Spleen (tissue), 11 donors: ENCODE data around the gene RTN4R. TPM values are rescaled to one million over a fixed set of nuclear protein-coding genes. Genes with fewer than 3 reads are reported as not detected.
A peak's percentile ranks its signal among the peaks of the same experiment; 100 is the strongest.
"Not testable (repeated sequence)": the region's sequence is repeated elsewhere in the genome, so short reads cannot be mapped to it uniquely, and the experiment has no call there.

ENCODE experiments used
- DNase-seq: peaks from one replicate; pipeline ENCODE4 v3.0.0-alpha.2; 2020
- H3K27ac ChIP-seq, 8 donors: fragments of 200-600 bp; sonication (generic) in 7 of 8; 1 replicate in 4 of 8; 2 replicates in 4 of 8; pipeline versions ENCODE4 v1.5.0 to v1.8.0; 2016 to 2021; ENCODE audit warnings: inconsistent platforms in 4 of 8, mild to moderate bottlenecking in 4 of 8, moderate library complexity in 1 of 8
- H3K27me3 ChIP-seq, 7 donors: fragments of 200-600 bp; sonication (generic) in 6 of 7; replicated peaks in 1 of 7; 1 replicate in 4 of 7; 2 replicates in 3 of 7; pipeline versions ENCODE4 v1.5.0 to v1.8.0; 2016 to 2021; ENCODE audit warnings: inconsistent platforms in 3 of 7, mild to moderate bottlenecking in 1 of 7
- H3K36me3 ChIP-seq, 6 donors: fragments of 200-600 bp; sonication (generic) in 5 of 6; 1 replicate in 4 of 6; 2 replicates in 2 of 6; pipeline versions ENCODE4 v1.5.0 to v1.8.0; 2016 to 2021; ENCODE audit warnings: inconsistent platforms in 2 of 6
- H3K4me1 ChIP-seq, 6 donors: fragments of 200-600 bp; sonication (generic) in 5 of 6; 1 replicate in 3 of 6; 2 replicates in 3 of 6; pipeline versions ENCODE4 v1.5.0 to v1.8.0; 2016 to 2021; ENCODE audit warnings: inconsistent platforms in 3 of 6
- H3K4me3 ChIP-seq, 8 donors: fragments of 200-600 bp; sonication (generic) in 7 of 8; 1 replicate in 4 of 8; 2 replicates in 4 of 8; pipeline versions ENCODE4 v1.5.0 to v1.8.0; 2016 to 2021; ENCODE audit warnings: inconsistent platforms in 4 of 8, mild to moderate bottlenecking in 4 of 8, moderate library complexity in 2 of 8
- H3K9me3 ChIP-seq, 8 donors: fragments of 200-600 bp; sonication (generic) in 7 of 8; 1 replicate in 4 of 8; 2 replicates in 4 of 8; pipeline versions ENCODE4 v1.5.0 to v1.8.0; 2016 to 2021; ENCODE audit warnings: inconsistent platforms in 4 of 8
- CTCF ChIP-seq, 11 experiments: fragments of 200-600 bp in 7 of 11; fragments of 450-650 bp in 4 of 11; sonication (generic) in 4 of 11; IDR thresholded peaks in 8 of 11; conservative IDR thresholded peaks in 3 of 11; 1 replicate in 7 of 11; 2 replicates in 4 of 11; pipeline versions ENCODE4 v1.4.0 to v1.8.0; 2016 to 2021; ENCODE audit warnings: antibody characterized with exemption in 11 of 11, inconsistent platforms in 4 of 11, mild to moderate bottlenecking in 1 of 11
- POLR2A ChIP-seq, 3 donors: fragments of 450-650 bp; IDR thresholded peaks; one replicate each; pipeline ENCODE4 v1.5.1; 2017; ENCODE audit warnings: antibody characterized with exemption in 3 of 3, mild to moderate bottlenecking in 1 of 3
- POLR2AphosphoS5 ChIP-seq, 3 donors: sonication (generic); formaldehyde crosslinking; IDR thresholded peaks; one replicate each; pipeline ENCODE4 v1.5.1; 2017; ENCODE audit warnings: antibody characterized with exemption in 3 of 3
- WGBS, 5 donors: extraction: QIAGEN DNeasy Blood & Tissue Kit in 3 of 5; methylation state at CpG; one replicate each; pipeline versions ENCODE4 v1.1.5 to v1.1.7; 2013 to 2018; 5-methylcytosine and 5-hydroxymethylcytosine counted together
- intact Hi-C: fragments of 100-400 bp; cut with DNase I; formaldehyde crosslinking; loops from one replicate; pipeline ENCODE4 v1.15.0; 2023; ENCODE audit warnings: low total_unique reads
- polyA plus RNA-seq, 3 donors: library from polyadenylated mRNA; stranded (reverse); fragments of 200-250 nt; gene quantifications; one replicate each; pipeline ENCODE4 v1.2.1, GENCODE V29; 2013
- total RNA-seq, 7 donors: library from RNA; depleted of rRNA in 3 of 7; stranded (reverse); fragments of >200 nt in 3 of 7; fragmentation: NEBNext Ultra II Directional in 4 of 7; extraction: Animal tissue kit (Norgen Biotek cat#: 25700) in 4 of 7; gene quantifications; one replicate each; pipeline versions ENCODE4 v1.1.0 to v1.2.1, GENCODE V29; 2016 to 2021
- donor health status: healthy with polysubstance abuse.
- donor health status: DM: no; HTN: no; CAD: no; lungs with moderate emphysema.
- donor health status: DM: no; HTN: no; CAD: no.
- donor health status: Bipolar disorder and iron deficiency.
- donor health status: healthy.
- donor health status: DM: no; HTN: no; CAD: no.
- donor health status: DM: yes; HTN: yes; CAD: no.

RTN4R gene
- total and polyA plus RNA-seq, 10 donors = 1.5 to 11.8 (median 6.1) TPM

GRCh38 chr22:20316217-20316843 is 48.2 kb upstream of the RTN4R start:
- Histone ChIP-seq H3K27ac (no peak overlapping the region), H3K36me3 (peaks cover 0 to 28% (median 0%) of the 10 kb centered on the region in 6 donors), H3K27me3 (no peaks in the 10 kb centered on the region), H3K9me3 (no peaks in the 10 kb centered on the region), H3K4me1 (peaks cover 11 to 47% (median 36%) of the 10 kb centered on the region in 6 donors), H3K4me3 (no peak overlapping the region)
- DNase-seq = peak; percentile 58
- intact Hi-C loops = no loop called here
- whole genome bisulfite sequencing, 5 donors = 83 to 97% (median 95%) methylated on average over 6 to 12 of the region's 12 CpGs
- TF ChIP-seq POLR2A (IDR thresholded peaks at IDR 0.05) = no peak
- TF ChIP-seq POLR2AphosphoS5 (IDR thresholded peaks at IDR 0.05) = no peak
- no peak for TF ChIP-seq CTCF (IDR thresholded peaks at IDR 0.05 in 8 of 11, conservative IDR thresholded peaks at IDR 0.05 in 3 of 11)

- Histone ChIP-seq H3K27me3 (no peaks in the 10 kb centered on the region), H3K36me3 (peaks cover 0 to 28% (median 0%) of the 10 kb centered on the region in 6 donors), H3K27ac (no peak overlapping the region), H3K4me1 (peaks cover 5 to 39% (median 28%) of the 10 kb centered on the region in 6 donors), H3K4me3 (no peak overlapping the region), H3K9me3 (no peaks in the 10 kb centered on the region)
- no peak for TF ChIP-seq POLR2AphosphoS5 (IDR thresholded peaks at IDR 0.05)
- 89 to 93% (median 91%) methylated on average over 4 to 25 of the region's 25 CpGs for WGBS, 5 donors
- intact Hi-C loops = no loop called here
- DNase-seq = peak; percentile 76
These were observed 47.5 kb upstream of the RTN4R start for GRCh38 chr22:20315337-20316216.

GRCh38 chr22:20314741-20315336 is 46.7 kb upstream of the RTN4R start:
- H3K27me3 ChIP-seq, intact Hi-C loops, H3K27ac ChIP-seq, H3K4me3 ChIP-seq, H3K9me3 ChIP-seq: not testable (repeated sequence)
- peak; percentile 64 for DNase-seq
- 83 to 98% (median 94%) methylated on average over 2 to 12 of the region's 12 CpGs for WGBS, 5 donors
- H3K36me3 ChIP-seq = peaks cover 0 to 28% (median 0%) of the 10 kb centered on the region in 6 donors
- peaks cover 5 to 34% (median 24%) of the 10 kb centered on the region in 6 donors for H3K4me1 ChIP-seq

- peak; percentile 55 for DNase-seq
- H3K27me3 ChIP-seq, intact Hi-C loops, H3K27ac ChIP-seq, H3K9me3 ChIP-seq, H3K4me3 ChIP-seq: not testable (repeated sequence)
- 86 to 100% (median 92%) methylated on average over 4 to 5 of the region's 5 CpGs; no CpG with 5 or more reads in 2 of the 5 donors for WGBS, 5 donors
- Histone ChIP-seq H3K4me1 (peaks cover 5 to 30% (median 23%) of the 10 kb centered on the region in 6 donors), H3K36me3 (peaks cover 0 to 28% (median 0%) of the 10 kb centered on the region in 6 donors)
These were observed 46.1 kb upstream of the RTN4R start for GRCh38 chr22:20314206-20314605.

GRCh38 chr22:20313306-20314077 is 45.4 kb upstream of the RTN4R start:
- DNase-seq = peak; percentile 35
- 75 to 95% (median 89%) methylated on average over 2 to 11 of the region's 11 CpGs for WGBS, 5 donors
- intact Hi-C loops, H3K4me3 ChIP-seq, H3K27ac ChIP-seq, H3K27me3 ChIP-seq, H3K9me3 ChIP-seq: not testable (repeated sequence)
- Histone ChIP-seq H3K4me1 (peaks cover 0 to 23% (median 16%) of the 10 kb centered on the region in 6 donors), H3K36me3 (peaks cover 0 to 28% (median 0%) of the 10 kb centered on the region in 6 donors)
